Breast epithelium (tissue), 3 donors: Measurements from ENCODE around the gene IGIP.

Source experiments
- POLR2A ChIP-seq: fragments of 450-650 bp; IDR thresholded peaks from one replicate; pipeline ENCODE4 v1.6.1; 2016; ENCODE audit warnings: antibody characterized with exemption, mild to moderate bottlenecking, moderate library complexity
- POLR2AphosphoS5 ChIP-seq, 3 donors: sonication (generic); formaldehyde crosslinking; IDR thresholded peaks; one replicate each; pipeline ENCODE4 v1.6.1; 2017; ENCODE audit warnings: antibody characterized with exemption in 3 of 3
- TF ChIP-seq, protein P1 (sequence below), 3 donors: fragments of 450-650 bp; IDR thresholded peaks; one replicate each; pipeline ENCODE4 v1.5.1; 2016 to 2017; ENCODE audit warnings: antibody characterized with exemption in 3 of 3, mild to moderate bottlenecking in 3 of 3, moderate library complexity in 3 of 3

DNA sequence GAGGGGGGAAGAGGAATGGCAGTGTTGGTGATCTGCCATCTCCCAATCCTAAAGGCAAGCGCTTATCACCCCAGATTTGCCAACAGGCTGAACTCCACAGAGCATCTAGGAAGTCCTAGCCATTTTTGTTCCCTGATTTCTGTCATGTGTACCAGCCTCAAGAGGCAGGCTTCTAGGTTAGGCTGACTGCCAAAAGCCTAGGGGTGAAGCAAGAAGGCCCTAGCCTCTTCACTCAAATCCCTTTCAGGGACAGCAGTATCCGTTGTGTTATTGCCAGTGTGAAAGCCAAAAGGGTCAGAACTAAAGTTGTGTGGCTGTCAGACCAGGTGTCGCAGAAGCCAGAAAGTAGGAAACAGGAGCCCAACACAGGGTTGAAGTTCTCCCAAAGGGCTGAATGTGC lies 14.7 kb downstream of the IGIP start:
- TF ChIP-seq, protein P1, sequence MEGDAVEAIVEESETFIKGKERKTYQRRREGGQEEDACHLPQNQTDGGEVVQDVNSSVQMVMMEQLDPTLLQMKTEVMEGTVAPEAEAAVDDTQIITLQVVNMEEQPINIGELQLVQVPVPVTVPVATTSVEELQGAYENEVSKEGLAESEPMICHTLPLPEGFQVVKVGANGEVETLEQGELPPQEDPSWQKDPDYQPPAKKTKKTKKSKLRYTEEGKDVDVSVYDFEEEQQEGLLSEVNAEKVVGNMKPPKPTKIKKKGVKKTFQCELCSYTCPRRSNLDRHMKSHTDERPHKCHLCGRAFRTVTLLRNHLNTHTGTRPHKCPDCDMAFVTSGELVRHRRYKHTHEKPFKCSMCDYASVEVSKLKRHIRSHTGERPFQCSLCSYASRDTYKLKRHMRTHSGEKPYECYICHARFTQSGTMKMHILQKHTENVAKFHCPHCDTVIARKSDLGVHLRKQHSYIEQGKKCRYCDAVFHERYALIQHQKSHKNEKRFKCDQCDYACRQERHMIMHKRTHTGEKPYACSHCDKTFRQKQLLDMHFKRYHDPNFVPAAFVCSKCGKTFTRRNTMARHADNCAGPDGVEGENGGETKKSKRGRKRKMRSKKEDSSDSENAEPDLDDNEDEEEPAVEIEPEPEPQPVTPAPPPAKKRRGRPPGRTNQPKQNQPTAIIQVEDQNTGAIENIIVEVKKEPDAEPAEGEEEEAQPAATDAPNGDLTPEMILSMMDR (IDR thresholded peaks at IDR 0.05) = no peak
- no peak for TF ChIP-seq POLR2A
- TF ChIP-seq POLR2AphosphoS5 (IDR thresholded peaks at IDR 0.05) = no peak
